HepG2 (cell line): Measurements from ENCODE around the gene MC1R. TPM values are rescaled to one million over a fixed set of nuclear protein-coding genes. Genes with fewer than 3 reads are reported as not detected.

Experiments used
- CBX5 ChIP-seq: sonication (generic); formaldehyde crosslinking; IDR thresholded peaks from 2 replicates; pipeline ENCODE4 v1.4.0; 2020; ENCODE audit warnings: missing genetic modification reagents, borderline replicate concordance
- CEBPB ChIP-seq: IDR thresholded peaks from 2 replicates; pipeline ENCODE4 v1.6.1; 2011; ENCODE audit warnings: low read depth, low read length, improper control_type of control experiment, borderline replicate concordance
- FOSL2 ChIP-seq: sonication (generic); formaldehyde crosslinking; IDR thresholded peaks from 2 replicates; pipeline ENCODE4 v1.4.0; 2020; ENCODE audit warnings: missing genetic modification reagents
- FOXC1 ChIP-seq: sonication (generic); formaldehyde crosslinking; IDR thresholded peaks from 2 replicates; pipeline ENCODE4 v1.8.0; 2022; ENCODE audit warnings: mild to moderate bottlenecking, missing genetic modification reagents, borderline replicate concordance
- HMG20B ChIP-seq: conservative IDR thresholded peaks from 2 replicates; pipeline ENCODE4 v1.6.1; 2016; ENCODE audit warnings: missing genetic modification reagents, missing compliant biosample characterization
- MAZ ChIP-seq, 2 experiments: sonication (generic) in 1 of 2; formaldehyde crosslinking in 1 of 2; IDR thresholded peaks; 2 replicates each; pipeline versions ENCODE4 v1.5.0 to v1.6.1; 2012 to 2020; ENCODE audit warnings: low read depth in 2 of 2, mild to moderate bottlenecking in 2 of 2, borderline replicate concordance in 1 of 2, improper control_type of control experiment in 1 of 2, low read length in 1 of 2, missing genetic modification reagents in 1 of 2, moderate library complexity in 1 of 2
- NFKBIZ ChIP-seq: IDR thresholded peaks from 2 replicates; pipeline ENCODE4 v1.6.1; 2018; ENCODE audit warnings: missing genetic modification reagents, missing compliant biosample characterization
- POGZ ChIP-seq: sonication (generic); formaldehyde crosslinking; IDR thresholded peaks from 2 replicates; pipeline ENCODE4 v1.4.0; 2020; ENCODE audit warnings: mild to moderate bottlenecking, missing genetic modification reagents
- SMAD3 ChIP-seq: sonication (generic); formaldehyde crosslinking; IDR thresholded peaks from 2 replicates; pipeline ENCODE4 v1.4.0; 2020; ENCODE audit warnings: missing genetic modification reagents
- SP1 ChIP-seq, 2 experiments: fragments of 450-650 bp in 1 of 2; sonication (generic) in 1 of 2; formaldehyde crosslinking in 1 of 2; IDR thresholded peaks; 2 replicates each; pipeline versions ENCODE4 v1.4.0 to v1.6.1; 2016 to 2020; ENCODE audit warnings: missing genetic modification reagents in 1 of 2
- SP5 ChIP-seq: IDR thresholded peaks from 2 replicates; pipeline ENCODE4 v1.6.1; 2016; ENCODE audit warnings: low read depth, borderline replicate concordance
- SPEN ChIP-seq: sonication (generic); formaldehyde crosslinking; IDR thresholded peaks from 2 replicates; pipeline ENCODE4 v1.5.1; 2020; ENCODE audit warnings: low read depth, mild to moderate bottlenecking, missing genetic modification reagents
- ZKSCAN5 ChIP-seq: sonication (generic); formaldehyde crosslinking; IDR thresholded peaks from 2 replicates; pipeline ENCODE4 v1.5.1; 2020; ENCODE audit warnings: mild to moderate bottlenecking, missing genetic modification reagents
- ZMYM4 ChIP-seq: sonication (generic); formaldehyde crosslinking; IDR thresholded peaks from 2 replicates; pipeline ENCODE4 v1.8.1; 2023; ENCODE audit warnings: mild to moderate bottlenecking, missing genetic modification reagents
- ZNF253 ChIP-seq: sonication (generic); formaldehyde crosslinking; IDR thresholded peaks from 2 replicates; pipeline ENCODE4 v1.8.0; 2022; ENCODE audit warnings: mild to moderate bottlenecking, missing genetic modification reagents, borderline replicate concordance
- ZNF460 ChIP-seq: sonication (generic); formaldehyde crosslinking; IDR thresholded peaks from 2 replicates; pipeline ENCODE4 v1.5.1; 2020; ENCODE audit warnings: missing genetic modification reagents, mild to moderate bottlenecking, borderline replicate concordance
- ZNF558 ChIP-seq: sonication (generic); formaldehyde crosslinking; IDR thresholded peaks from 2 replicates; pipeline ENCODE4 v1.9.0; 2022; ENCODE audit warnings: mild to moderate bottlenecking, missing genetic modification reagents, borderline replicate concordance
- ZNF746 ChIP-seq: sonication (generic); formaldehyde crosslinking; IDR thresholded peaks from 2 replicates; pipeline ENCODE4 v1.8.0; 2022; ENCODE audit warnings: mild to moderate bottlenecking, missing genetic modification reagents
- ZNF749 ChIP-seq: sonication (generic); formaldehyde crosslinking; IDR thresholded peaks from 2 replicates; pipeline ENCODE4 v1.8.0; 2022; ENCODE audit warnings: mild to moderate bottlenecking, missing genetic modification reagents, moderate library complexity, borderline replicate concordance
- polyA plus RNA-seq, 8 experiments: library from polyadenylated mRNA; depleted of rRNA in 3 of 8; stranded (reverse) in 7 of 8; unstranded in 1 of 8; fragments of >200 nt; fragmentation: Illumina TruSeq in 4 of 8; extraction: Trizol in 4 of 8; gene quantifications; 2 replicates each; pipeline versions ENCODE4 v1.2.1 to v1.2.3, GENCODE V29; 2011 to 2016; ENCODE audit warnings: low read depth in 4 of 8, missing spikeins in 1 of 8, mixed read lengths in 1 of 8; ENCODE audit not compliant: insufficient read depth in 1 of 8
- total RNA-seq, 5 experiments: library from RNA; depleted of rRNA; stranded (reverse); fragments of >200 nt; fragmentation: Illumina TruSeq; extraction: Trizol; gene quantifications; 2 replicates each; pipeline ENCODE4 v1.2.3, GENCODE V29; 2016; ENCODE audit warnings: low read depth in 1 of 5
- TF ChIP-seq, protein P1 (sequence below): IDR thresholded peaks from 2 replicates; pipeline ENCODE4 v1.6.1; 2016
- TF ChIP-seq, protein P2 (sequence below): sonication (generic); formaldehyde crosslinking; IDR thresholded peaks from 2 replicates; pipeline ENCODE4 v1.4.0; 2020; ENCODE audit warnings: missing genetic modification reagents
- TF ChIP-seq, protein P3 (sequence below): sonication (generic); formaldehyde crosslinking; IDR thresholded peaks from 2 replicates; pipeline ENCODE4 v1.4.0; 2020; ENCODE audit warnings: mild to moderate bottlenecking, missing genetic modification reagents, borderline replicate concordance

MC1R gene
- total and polyA plus RNA-seq, 2 of the 13 experiments (the other 11 are each of a cell fraction or from before 2014, with no cell fraction given), result 9.1 to 14.8 TPM

DNA sequence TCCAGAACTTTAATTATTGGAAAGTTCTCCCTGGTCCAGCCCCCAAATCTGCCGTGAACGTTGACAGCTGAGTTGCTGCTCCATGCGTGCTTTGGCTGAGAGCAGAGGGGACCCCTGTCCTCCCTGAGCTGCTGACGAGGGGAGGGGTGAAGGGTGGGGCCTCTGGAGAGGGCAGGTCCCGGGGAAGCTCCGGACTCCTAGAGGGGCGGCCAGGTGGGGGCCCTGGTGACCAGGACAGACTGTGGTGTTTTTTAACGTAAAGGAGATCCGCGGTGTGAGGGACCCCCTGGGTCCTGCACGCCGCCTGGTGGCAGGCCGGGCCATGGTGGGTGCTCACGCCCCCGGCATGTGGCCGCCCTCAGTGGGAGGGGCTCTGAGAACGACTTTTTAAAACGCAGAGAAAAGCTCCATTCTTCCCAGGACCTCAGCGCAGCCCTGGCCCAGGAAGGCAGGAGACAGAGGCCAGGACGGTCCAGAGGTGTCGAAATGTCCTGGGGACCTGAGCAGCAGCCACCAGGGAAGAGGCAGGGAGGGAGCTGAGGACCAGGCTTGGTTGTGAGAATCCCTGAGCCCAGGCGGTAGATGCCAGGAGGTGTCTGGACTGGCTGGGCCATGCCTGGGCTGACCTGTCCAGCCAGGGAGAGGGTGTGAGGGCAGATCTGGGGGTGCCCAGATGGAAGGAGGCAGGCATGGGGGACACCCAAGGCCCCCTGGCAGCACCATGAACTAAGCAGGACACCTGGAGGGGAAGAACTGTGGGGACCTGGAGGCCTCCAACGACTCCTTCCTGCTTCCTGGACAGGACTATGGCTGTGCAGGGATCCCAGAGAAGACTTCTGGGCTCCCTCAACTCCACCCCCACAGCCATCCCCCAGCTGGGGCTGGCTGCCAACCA lies at the start of gene MC1R (continued):
- TF ChIP-seq, protein P1, sequence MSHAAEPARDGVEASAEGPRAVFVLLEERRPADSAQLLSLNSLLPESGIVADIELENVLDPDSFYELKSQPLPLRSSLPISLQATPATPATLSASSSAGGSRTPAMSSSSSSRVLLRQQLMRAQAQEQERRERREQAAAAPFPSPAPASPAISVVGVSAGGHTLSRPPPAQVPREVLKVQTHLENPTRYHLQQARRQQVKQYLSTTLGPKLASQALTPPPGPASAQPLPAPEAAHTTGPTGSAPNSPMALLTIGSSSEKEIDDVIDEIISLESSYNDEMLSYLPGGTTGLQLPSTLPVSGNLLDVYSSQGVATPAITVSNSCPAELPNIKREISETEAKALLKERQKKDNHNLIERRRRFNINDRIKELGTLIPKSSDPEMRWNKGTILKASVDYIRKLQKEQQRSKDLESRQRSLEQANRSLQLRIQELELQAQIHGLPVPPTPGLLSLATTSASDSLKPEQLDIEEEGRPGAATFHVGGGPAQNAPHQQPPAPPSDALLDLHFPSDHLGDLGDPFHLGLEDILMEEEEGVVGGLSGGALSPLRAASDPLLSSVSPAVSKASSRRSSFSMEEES (CRISPR knock-in tag), result peak; percentile 93
- TF ChIP-seq FOXC1 (CRISPR knock-in tag), result 0 out of 2 replicates have a peak, but pooled peaks have one; percentile 77
- TF ChIP-seq ZNF460, result peak; percentile 4; the same call in 1 of the 2 replicates
- peak; percentile 61; the same call in 1 of the 2 replicates for TF ChIP-seq ZNF253 (CRISPR knock-in tag)
- TF ChIP-seq ZNF746 (CRISPR knock-in tag), result peak; percentile 75; the same call in 1 of the 2 replicates
- peak; percentile 54; the same call in 1 of the 2 replicates for TF ChIP-seq ZMYM4 (CRISPR knock-in tag)
- peak; percentile 75; the same call in 1 of the 2 replicates for TF ChIP-seq SMAD3 (CRISPR knock-in tag)
- no peak for TF ChIP-seq SP1 (IDR thresholded peaks at IDR 0.05)
- peak; percentile 88 for TF ChIP-seq SP1 (CRISPR knock-in tag; IDR thresholded peaks at IDR 0.05)
- TF ChIP-seq, protein P2, sequence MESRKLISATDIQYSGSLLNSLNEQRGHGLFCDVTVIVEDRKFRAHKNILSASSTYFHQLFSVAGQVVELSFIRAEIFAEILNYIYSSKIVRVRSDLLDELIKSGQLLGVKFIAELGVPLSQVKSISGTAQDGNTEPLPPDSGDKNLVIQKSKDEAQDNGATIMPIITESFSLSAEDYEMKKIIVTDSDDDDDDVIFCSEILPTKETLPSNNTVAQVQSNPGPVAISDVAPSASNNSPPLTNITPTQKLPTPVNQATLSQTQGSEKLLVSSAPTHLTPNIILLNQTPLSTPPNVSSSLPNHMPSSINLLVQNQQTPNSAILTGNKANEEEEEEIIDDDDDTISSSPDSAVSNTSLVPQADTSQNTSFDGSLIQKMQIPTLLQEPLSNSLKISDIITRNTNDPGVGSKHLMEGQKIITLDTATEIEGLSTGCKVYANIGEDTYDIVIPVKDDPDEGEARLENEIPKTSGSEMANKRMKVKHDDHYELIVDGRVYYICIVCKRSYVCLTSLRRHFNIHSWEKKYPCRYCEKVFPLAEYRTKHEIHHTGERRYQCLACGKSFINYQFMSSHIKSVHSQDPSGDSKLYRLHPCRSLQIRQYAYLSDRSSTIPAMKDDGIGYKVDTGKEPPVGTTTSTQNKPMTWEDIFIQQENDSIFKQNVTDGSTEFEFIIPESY, result peak; percentile 85
- TF ChIP-seq, protein P3, sequence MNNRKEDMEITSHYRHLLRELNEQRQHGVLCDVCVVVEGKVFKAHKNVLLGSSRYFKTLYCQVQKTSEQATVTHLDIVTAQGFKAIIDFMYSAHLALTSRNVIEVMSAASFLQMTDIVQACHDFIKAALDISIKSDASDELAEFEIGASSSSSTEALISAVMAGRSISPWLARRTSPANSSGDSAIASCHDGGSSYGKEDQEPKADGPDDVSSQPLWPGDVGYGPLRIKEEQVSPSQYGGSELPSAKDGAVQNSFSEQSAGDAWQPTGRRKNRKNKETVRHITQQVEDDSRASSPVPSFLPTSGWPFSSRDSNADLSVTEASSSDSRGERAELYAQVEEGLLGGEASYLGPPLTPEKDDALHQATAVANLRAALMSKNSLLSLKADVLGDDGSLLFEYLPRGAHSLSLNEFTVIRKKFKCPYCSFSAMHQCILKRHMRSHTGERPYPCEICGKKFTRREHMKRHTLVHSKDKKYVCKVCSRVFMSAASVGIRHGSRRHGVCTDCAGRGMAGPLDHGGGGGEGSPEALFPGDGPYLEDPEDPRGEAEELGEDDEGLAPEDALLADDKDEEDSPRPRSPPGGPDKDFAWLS, result 0 out of 2 replicates have a peak, but pooled peaks have one; percentile 26
- TF ChIP-seq MAZ (IDR thresholded peaks at IDR 0.05; ENCODE audit: borderline replicate concordance, low read depth, low read length), result peak; percentile 72; the same call in 1 of the 2 replicates
- TF ChIP-seq MAZ (CRISPR knock-in tag; IDR thresholded peaks at IDR 0.05; ENCODE audit: low read depth), result peak; percentile 91
- peak; percentile 85 for TF ChIP-seq SP5 (CRISPR knock-in tag)
- peak; percentile 64; the same call in 1 of the 2 replicates for TF ChIP-seq NFKBIZ (CRISPR knock-in tag)
- TF ChIP-seq POGZ, result peak; percentile 64; the same call in 1 of the 2 replicates
- TF ChIP-seq CEBPB, result peak; percentile 66; the same call in 1 of the 2 replicates
- TF ChIP-seq CBX5 (CRISPR knock-in tag), result peak; percentile 92
- TF ChIP-seq HMG20B (CRISPR knock-in tag), result 0 out of 2 replicates have a peak, but pooled peaks have one; percentile 13
- peak; percentile 68 for TF ChIP-seq SPEN (CRISPR knock-in tag)
- peak; percentile 67; the same call in 1 of the 2 replicates for TF ChIP-seq FOSL2 (CRISPR knock-in tag)
- peak; percentile 4; the same call in 1 of the 2 replicates for TF ChIP-seq ZNF558 (CRISPR knock-in tag)
- peak; percentile 75; the same call in 1 of the 2 replicates for TF ChIP-seq ZNF749 (CRISPR knock-in tag)
- TF ChIP-seq ZKSCAN5, result no peak
